Thyroid gland (tissue), 4 donors: ENCODE measurements around the gene CAMK1D.

ENCODE experiments used
- POLR2A ChIP-seq, 2 donors: fragments of 450-650 bp; IDR thresholded peaks; one replicate each; pipeline ENCODE4 v1.6.1; 2017; ENCODE audit warnings: antibody characterized with exemption in 2 of 2, mild to moderate bottlenecking in 2 of 2, moderate library complexity in 1 of 2
- TF ChIP-seq, protein P1 (sequence below), 6 experiments: fragments of 200-600 bp in 3 of 6; fragments of 450-650 bp in 3 of 6; sonication (generic) in 3 of 6; IDR thresholded peaks; one replicate each; pipeline ENCODE4 v1.5.1; 2016 to 2019; ENCODE audit warnings: antibody characterized with exemption in 6 of 6, mild to moderate bottlenecking in 2 of 6, inconsistent platforms in 1 of 6, moderate library complexity in 1 of 6

DNA sequence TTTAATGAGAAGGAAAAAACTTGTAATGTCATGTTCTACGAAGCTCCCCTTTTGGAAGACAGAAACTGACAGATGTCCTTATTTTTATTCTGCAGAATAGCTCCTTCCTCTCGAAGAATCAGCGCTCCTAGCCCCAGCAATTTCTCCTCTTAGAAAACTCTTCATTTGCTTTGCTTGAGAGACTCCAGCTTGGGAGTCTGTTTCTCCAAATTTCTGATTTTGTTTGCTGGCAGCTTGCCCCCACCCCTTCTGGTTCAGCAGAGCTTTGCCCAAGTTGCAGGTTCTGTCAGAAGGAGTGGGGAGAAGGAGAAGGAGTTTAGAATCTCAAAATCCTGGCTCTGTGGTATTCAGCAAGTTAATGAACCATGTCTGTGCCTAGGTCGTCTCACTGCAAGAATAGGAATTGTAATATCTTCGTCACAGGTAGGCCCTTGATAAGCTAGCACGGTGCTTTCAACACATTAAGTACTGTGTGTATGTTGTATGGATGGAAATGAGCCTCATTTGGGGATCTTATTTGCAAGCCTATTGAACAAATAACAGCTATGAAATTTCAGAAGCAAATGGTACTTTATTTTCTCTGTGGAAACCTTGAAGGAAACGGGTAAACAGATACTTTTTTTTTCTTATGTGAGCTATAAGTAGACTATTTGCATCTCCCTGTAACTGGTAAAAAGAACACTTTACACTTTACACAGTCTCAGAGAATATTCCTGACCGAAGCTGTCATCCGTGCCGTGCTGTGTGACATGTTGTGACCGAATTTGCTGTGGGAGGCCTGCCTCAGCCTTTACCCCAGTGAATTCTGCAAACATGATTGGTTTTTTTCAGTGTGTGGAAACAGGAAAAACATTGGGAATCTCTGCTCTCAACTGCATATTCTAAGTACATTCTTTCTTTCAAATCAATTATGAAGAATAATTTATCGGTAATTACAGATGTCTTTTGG lies 290.9 kb downstream of the CAMK1D start:
- TF ChIP-seq, protein P1, sequence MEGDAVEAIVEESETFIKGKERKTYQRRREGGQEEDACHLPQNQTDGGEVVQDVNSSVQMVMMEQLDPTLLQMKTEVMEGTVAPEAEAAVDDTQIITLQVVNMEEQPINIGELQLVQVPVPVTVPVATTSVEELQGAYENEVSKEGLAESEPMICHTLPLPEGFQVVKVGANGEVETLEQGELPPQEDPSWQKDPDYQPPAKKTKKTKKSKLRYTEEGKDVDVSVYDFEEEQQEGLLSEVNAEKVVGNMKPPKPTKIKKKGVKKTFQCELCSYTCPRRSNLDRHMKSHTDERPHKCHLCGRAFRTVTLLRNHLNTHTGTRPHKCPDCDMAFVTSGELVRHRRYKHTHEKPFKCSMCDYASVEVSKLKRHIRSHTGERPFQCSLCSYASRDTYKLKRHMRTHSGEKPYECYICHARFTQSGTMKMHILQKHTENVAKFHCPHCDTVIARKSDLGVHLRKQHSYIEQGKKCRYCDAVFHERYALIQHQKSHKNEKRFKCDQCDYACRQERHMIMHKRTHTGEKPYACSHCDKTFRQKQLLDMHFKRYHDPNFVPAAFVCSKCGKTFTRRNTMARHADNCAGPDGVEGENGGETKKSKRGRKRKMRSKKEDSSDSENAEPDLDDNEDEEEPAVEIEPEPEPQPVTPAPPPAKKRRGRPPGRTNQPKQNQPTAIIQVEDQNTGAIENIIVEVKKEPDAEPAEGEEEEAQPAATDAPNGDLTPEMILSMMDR (IDR thresholded peaks at IDR 0.05) = no peak
- no peak for TF ChIP-seq POLR2A (IDR thresholded peaks at IDR 0.05)
